Measurements from ENCODE around the gene ZDHHC24. TPM values are rescaled to one million over a fixed set of nuclear protein-coding genes. Genes with fewer than 3 reads are reported as not detected.
"Not testable (repeated sequence)": the region's sequence is repeated elsewhere in the genome, so short reads cannot be mapped to it uniquely, and the experiment has no call there.

ZDHHC24 gene
- total RNA-seq, 1 donor from 2014 or later, result 4.0 TPM

GRCh38 chr11:66549696-66550095, 3.8 kb upstream of the ZDHHC24 start:
- intact Hi-C loops (cut with DNase I), result no loop called here
- DNase-seq (ENCODE audit: missing footprints) (no peak), ATAC-seq (no peak)

GRCh38 chr11:66548774-66549630, 3.2 kb upstream of the ZDHHC24 start:
- intact Hi-C loops (cut with DNase I), result no loop called here
- ATAC-seq (no peak), DNase-seq (ENCODE audit: missing footprints) (no peak)

- no peak for ATAC-seq
- DNase-seq (ENCODE audit: missing footprints), result no peak
- intact Hi-C loops (cut with DNase I), result no loop called here
These were observed 2.2 kb upstream of the ZDHHC24 start for GRCh38 chr11:66548041-66548440.

GRCh38 chr11:66547662-66548009, 1.8 kb upstream of the ZDHHC24 start:
- intact Hi-C loops (cut with DNase I), result no loop called here
- DNase-seq (ENCODE audit: missing footprints) (peak; percentile 23), ATAC-seq (no peak)

- intact Hi-C loops (cut with DNase I), result loop anchor here (1.0 kb wide), 1 partner anchor 81 kb away; the partner anchor contains the start of gene PELI3
- ATAC-seq (no peak), DNase-seq (ENCODE audit: missing footprints) (peak; percentile 44)
These were observed 1.3 kb upstream of the ZDHHC24 start for GRCh38 chr11:66546966-66547661.

GRCh38 chr11:66546368-66546965, 619 bp upstream of the ZDHHC24 start, which contains the start of gene ACTN3:
Gene ACTN3, plus strand, starts transcription at chr11:66546903. Its CDS starts 35 bp downstream, at chr11:66546938.
- DNase-seq (ENCODE audit: missing footprints) (peak; percentile 75), ATAC-seq (peak; percentile 24)
- intact Hi-C loops (cut with DNase I), result loop anchor here (1.0 kb wide), 1 partner anchor 80 kb away; the partner anchor contains the start of gene PELI3

- intact Hi-C loops (cut with DNase I), result loop anchor here (1.0 kb wide), 1 partner anchor 32 kb away; no protein-coding TSS in a partner anchor
- ATAC-seq, result not testable (repeated sequence)
- DNase-seq (ENCODE audit: missing footprints), result peak; percentile 33
These were observed 896 bp downstream of the ZDHHC24 start for GRCh38 chr11:66544952-66545351.

GRCh38 chr11:66543263-66544107, 2.4 kb downstream of the ZDHHC24 start:
- peak; percentile 76 for DNase-seq (ENCODE audit: missing footprints)
- intact Hi-C loops (cut with DNase I), result loop anchor here (1.0 kb wide), 2 partner anchors 26 to 30 kb away; no protein-coding TSS in a partner anchor
- ATAC-seq, result no peak

GRCh38 chr11:66542362-66542761, 3.5 kb downstream of the ZDHHC24 start:
- DNase-seq (ENCODE audit: missing footprints) (no peak), ATAC-seq (no peak)
- intact Hi-C loops (cut with DNase I), result no loop called here

- intact Hi-C loops (cut with DNase I), result no loop called here
- ATAC-seq (no peak), DNase-seq (ENCODE audit: missing footprints) (no peak)
These were observed 4.0 kb downstream of the ZDHHC24 start for GRCh38 chr11:66541892-66542291.

- intact Hi-C loops (cut with DNase I); ATAC-seq; DNase-seq (ENCODE audit: missing footprints): not testable (repeated sequence)
These were observed 5.2 kb downstream of the ZDHHC24 start for GRCh38 chr11:66540598-66540997.

GRCh38 chr11:66539870-66540213, 6.0 kb downstream of the ZDHHC24 start:
- ATAC-seq (peak; percentile 11), DNase-seq (ENCODE audit: missing footprints) (no peak)
- intact Hi-C loops (cut with DNase I), result no loop called here

- intact Hi-C loops (cut with DNase I), result no loop called here
- DNase-seq (ENCODE audit: missing footprints), result no peak
- ATAC-seq, result no peak
These were observed 6.5 kb downstream of the ZDHHC24 start for GRCh38 chr11:66539170-66539869.

GRCh38 chr11:66532784-66533183, 13.1 kb downstream of the ZDHHC24 start:
- no peak for ATAC-seq
- intact Hi-C loops (cut with DNase I), result no loop called here
- DNase-seq (ENCODE audit: missing footprints), result no peak

- ATAC-seq, result no peak
- intact Hi-C loops (cut with DNase I), result no loop called here
- DNase-seq (ENCODE audit: missing footprints), result no peak
These were observed 14.0 kb downstream of the ZDHHC24 start for GRCh38 chr11:66531841-66532240.

- intact Hi-C loops (cut with DNase I), result no loop called here
- DNase-seq (ENCODE audit: missing footprints) (no peak), ATAC-seq (no peak)
These were observed 14.7 kb downstream of the ZDHHC24 start for GRCh38 chr11:66530927-66531709.

GRCh38 chr11:66529655-66530054, 16.2 kb downstream of the ZDHHC24 start:
- ATAC-seq (no peak), DNase-seq (ENCODE audit: missing footprints) (no peak)

More at GRCh38 chr11:66529655-66530054, 16.2 kb downstream of the ZDHHC24 start:
- intact Hi-C loops (cut with DNase I), result no loop called here
